GM12891 (cell line): ENCODE measurements around the gene LCE2A. TPM values are rescaled to one million over a fixed set of nuclear protein-coding genes. Genes with fewer than 3 reads are reported as not detected.
"Not testable (repeated sequence)": the region's sequence is repeated elsewhere in the genome, so short reads cannot be mapped to it uniquely, and the experiment has no call there.

Experiments
- DNase-seq: peaks from one replicate; pipeline ENCODE4 v3.0.0; 2011; ENCODE audit warnings: low spot score; ENCODE audit not compliant: insufficient read length
- FAIRE-seq: peaks from 2 replicates; lab custom pipeline; 2011; peaks lifted over from hg19 to GRCh38; lab: Jason Lieb, UNC
- PAX5 ChIP-seq: IDR thresholded peaks from 2 replicates; pipeline ENCODE4 v1.6.1; 2011; ENCODE audit warnings: low read length, moderate library complexity, mild to moderate bottlenecking; ENCODE audit not compliant: insufficient read depth, severe bottlenecking
- POLR2A ChIP-seq: IDR thresholded peaks from 2 replicates; pipeline ENCODE4 v1.6.1; 2011; ENCODE audit warnings: low read depth, low read length, control low read depth
- POLR2AphosphoS5 ChIP-seq: IDR thresholded peaks from 2 replicates; pipeline ENCODE4 v1.6.1; 2011; ENCODE audit warnings: low read depth, low read length, control low read depth
- POU2F2 ChIP-seq: IDR thresholded peaks from 2 replicates; pipeline ENCODE4 v1.6.1; 2011; ENCODE audit warnings: low read depth, mild to moderate bottlenecking, control low read depth, low read length, moderate library complexity
- SPI1 ChIP-seq: IDR thresholded peaks from 2 replicates; pipeline ENCODE4 v1.6.1; 2011; ENCODE audit warnings: low read depth, low read length, control low read depth
- TAF1 ChIP-seq: IDR thresholded peaks from 2 replicates; pipeline ENCODE4 v1.6.1; 2011; ENCODE audit warnings: low read depth, low read length, control low read depth
- polyA plus RNA-seq: library from polyadenylated mRNA; unstranded; fragments of >200 nt; gene quantifications from one replicate; pipeline ENCODE4 v1.2.1, GENCODE V29; 2012; ENCODE audit warnings: low read depth, missing spikeins, inconsistent platforms; ENCODE audit not compliant: missing spikeins

LCE2A gene, protein sequence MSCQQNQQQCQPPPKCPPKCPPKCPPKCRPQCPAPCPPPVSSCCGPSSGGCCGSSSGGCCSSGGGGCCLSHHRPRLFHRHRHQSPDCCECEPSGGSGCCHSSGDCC
- polyA plus RNA-seq, result not detected

DNA sequence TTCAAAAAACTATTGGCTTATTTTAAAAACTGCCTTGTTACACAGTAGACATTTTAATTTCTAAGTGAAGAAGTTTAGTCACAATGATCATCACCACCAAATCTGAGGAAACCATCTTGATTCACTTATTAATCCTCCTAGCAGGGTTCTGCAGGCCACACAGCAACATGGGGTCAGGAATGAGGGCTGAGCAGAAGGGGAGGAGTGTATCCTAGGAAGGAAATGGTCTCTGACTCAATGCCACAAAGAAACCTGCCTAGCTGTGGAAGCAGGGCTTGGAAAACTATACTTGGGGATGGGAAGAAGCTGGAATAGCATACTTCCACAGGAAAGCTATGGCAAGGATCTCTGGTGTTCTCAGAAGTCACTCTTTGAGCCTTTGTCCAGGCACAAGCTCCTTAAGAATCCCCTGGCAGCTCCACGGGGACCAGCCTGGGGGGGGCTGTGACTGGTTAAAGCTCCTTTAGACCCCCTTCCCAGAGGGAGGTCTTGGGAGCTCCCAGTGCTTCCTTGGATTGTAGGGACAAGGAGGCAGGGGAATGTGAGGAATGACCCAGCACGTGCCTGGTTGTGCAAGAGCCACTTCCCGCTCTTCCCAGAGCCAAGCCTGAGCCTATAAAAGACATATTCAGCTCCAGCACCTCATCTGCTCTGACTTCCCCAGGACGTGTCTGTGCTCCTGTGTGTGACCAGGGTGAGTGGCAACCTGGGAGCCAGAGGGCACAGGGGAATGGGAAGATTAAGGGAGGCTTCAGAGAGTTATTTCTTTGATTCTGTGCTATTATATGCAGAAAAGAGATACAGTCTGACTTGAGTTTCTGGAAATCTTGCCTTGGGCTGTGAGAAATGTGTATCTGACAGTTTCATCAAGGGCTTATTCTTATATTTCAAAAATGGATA is at the start of gene LCE2A:
Gene LCE2A (plus strand): TSS at position 645 of the 900 bp plus-strand sequence. CDS start 557 bp downstream, outside the sequence.
- no peak for TF ChIP-seq POU2F2
- no peak for TF ChIP-seq PAX5
- no peak for TF ChIP-seq POLR2A
- no peak for TF ChIP-seq POLR2AphosphoS5
- TF ChIP-seq TAF1, result no peak
- TF ChIP-seq SPI1, result no peak
- DNase-seq, result no peak
- no peak for FAIRE-seq

DNA sequence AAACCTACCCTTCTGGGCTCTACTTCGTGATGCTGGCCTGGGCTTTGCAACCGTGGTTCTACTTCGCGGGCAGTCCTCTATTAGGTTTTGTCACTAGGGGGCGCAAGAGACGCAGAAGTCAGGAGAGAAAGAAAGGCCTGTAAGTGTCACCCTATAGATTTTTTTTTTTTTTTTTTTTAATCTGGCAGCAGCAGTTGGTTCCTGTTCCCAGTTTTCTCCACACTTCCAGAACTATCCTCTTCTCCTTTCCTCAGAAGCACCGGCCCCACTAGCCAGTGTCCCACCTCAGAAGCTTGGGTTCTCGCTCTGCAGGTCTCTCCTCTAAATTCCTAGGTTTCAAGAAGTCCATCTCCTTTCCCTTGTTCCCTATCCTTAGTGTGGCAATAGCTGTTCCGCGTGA is 44.0 kb upstream of the LCE2A start:
- DNase-seq (peak; percentile 11), FAIRE-seq (no peak)
- TF ChIP-seq POLR2A, result no peak
- no peak for TF ChIP-seq PAX5
- TF ChIP-seq SPI1, result no peak
- TF ChIP-seq POLR2AphosphoS5, result no peak
- no peak for TF ChIP-seq POU2F2
- TF ChIP-seq TAF1, result no peak

DNA sequence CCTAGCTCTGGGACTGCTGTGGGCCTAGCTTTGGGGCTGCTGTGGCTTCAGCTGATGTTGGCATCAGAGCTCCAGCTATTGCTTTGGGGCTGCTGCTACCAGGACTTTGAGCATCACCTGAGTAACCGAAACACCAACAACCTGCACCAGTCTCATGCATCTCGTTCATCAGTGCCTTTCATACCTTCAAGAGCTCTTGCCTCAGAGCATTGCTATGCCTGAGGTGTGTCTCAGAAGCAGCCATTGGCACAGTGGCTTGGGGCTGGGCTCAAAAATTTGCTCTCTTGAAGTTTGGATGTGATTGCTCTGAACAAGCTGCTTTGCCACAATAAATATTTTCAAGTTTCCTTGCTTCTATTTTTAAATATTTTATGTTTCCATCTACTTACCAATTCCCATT is 41.7 kb upstream of the LCE2A start:
- DNase-seq, result no peak
- FAIRE-seq, result no peak
- TF ChIP-seq POLR2AphosphoS5, result no peak
- no peak for TF ChIP-seq TAF1
- no peak for TF ChIP-seq POU2F2
- no peak for TF ChIP-seq POLR2A
- TF ChIP-seq SPI1, result no peak
- no peak for TF ChIP-seq PAX5

DNA sequence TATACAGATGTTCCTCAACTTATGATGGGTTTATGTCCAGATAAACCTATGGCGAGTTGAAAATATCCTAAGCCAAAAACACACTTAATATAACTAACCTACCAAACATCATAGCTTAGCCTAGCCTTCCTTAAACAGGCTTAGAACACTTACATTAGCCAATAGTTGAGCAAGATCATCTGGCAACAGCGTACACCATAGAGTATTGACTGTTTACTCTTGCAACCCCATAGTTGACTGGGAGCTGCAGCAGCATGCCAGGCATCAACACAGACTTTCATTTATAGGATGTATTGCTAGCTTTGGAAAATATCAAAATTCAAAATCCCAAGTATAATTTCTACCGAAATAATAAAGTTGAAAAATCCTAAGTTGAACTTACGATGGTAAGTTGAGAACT is 40.5 kb upstream of the LCE2A start:
- DNase-seq (no peak), FAIRE-seq (no peak)
- TF ChIP-seq SPI1 (no peak), PAX5 (no peak), POLR2AphosphoS5 (no peak), POU2F2 (no peak), POLR2A (no peak), TAF1 (no peak)

DNA sequence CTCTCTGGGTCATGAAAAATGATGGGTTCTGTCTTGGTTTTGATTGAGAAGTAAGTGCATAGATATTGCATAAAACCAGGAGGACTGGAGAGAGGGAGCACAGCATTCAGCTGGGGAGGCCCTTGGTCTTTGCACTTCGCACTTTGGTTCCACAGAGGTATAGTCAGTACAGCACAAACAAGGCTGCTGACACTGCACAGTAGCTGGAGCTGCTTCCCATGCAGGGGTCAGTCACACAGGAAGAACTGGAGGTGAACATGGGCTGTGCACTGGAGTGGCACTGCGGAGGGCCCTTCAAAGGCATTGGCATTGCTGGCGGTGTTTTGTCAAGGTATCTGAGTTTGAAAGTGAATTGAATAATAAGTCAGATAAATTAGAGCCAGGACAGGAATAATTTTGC is 39.5 kb upstream of the LCE2A start:
- no peak for DNase-seq
- FAIRE-seq, result no peak
- TF ChIP-seq POU2F2 (no peak), SPI1 (no peak), TAF1 (no peak), POLR2A (no peak), PAX5 (no peak), POLR2AphosphoS5 (no peak)

DNA sequence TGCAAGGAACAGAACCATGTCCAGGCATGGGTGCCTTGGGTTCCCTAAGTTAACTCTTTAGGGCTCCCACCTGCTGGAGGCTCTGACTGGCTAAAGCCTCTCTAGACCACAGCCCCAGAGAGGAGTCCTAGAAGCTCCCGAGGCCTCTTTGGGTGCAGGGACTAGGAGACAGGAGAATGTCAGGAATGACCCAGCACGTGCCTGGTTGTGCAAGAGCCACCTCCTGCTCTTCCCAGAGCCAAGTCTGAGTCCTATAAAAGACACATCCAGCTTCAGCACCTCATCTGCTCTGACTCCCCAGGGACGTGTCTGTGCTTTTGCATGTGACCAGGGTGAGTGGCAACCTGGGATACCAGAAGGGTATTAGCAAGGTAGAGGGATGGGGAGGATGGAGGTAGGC is 35.0 kb upstream of the LCE2A start, which contains the start of gene LCE2D:
Gene LCE2D (plus strand): TSS at position 283 of the 400 bp plus-strand sequence. CDS start 726 bp downstream, outside the sequence.
- TF ChIP-seq TAF1 (no peak), PAX5 (no peak), POU2F2 (no peak), SPI1 (no peak), POLR2AphosphoS5 (no peak), POLR2A (no peak)
- no peak for DNase-seq
- no peak for FAIRE-seq

DNA sequence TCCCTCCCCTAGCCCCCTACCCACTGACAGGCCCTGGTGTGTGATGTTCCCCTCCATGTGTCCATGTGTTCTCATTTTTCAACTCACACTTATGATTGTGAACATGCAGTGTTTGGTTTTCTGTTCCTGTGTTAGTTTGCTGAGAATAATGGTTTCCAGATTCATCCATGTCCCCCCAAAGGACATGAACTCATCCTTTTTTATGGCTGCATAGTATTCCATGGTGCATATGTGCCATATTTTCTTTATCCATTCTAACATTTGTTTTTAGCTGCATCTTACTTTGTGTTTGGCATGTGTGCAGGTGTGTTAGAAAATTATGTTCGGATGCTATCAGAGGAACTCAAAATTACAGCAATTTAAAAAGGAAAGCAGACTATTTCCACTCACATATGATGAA is 32.0 kb upstream of the LCE2A start:
- not testable (repeated sequence) for DNase-seq, FAIRE-seq

DNA sequence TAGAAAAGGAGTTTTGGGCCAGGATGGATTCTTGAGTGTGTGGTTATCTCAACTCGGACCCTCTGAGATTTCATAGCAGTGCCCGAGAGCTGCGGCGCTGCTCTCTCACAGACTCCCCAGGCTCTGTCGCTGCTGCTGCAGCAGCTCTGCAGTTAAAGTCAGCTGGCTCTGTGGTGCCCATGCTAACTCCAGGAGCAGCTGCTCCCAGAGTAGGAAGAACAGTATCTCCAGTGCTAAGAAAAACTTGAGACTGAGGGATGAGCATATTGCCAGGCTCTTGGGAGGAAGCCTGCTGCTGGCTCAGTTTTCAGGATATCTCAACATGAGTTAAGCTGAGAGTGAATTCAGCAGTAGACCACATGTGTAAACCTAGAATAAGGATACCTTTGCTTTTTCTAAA is 30.5 kb upstream of the LCE2A start:
- TF ChIP-seq POLR2A, result no peak
- no peak for TF ChIP-seq POLR2AphosphoS5
- TF ChIP-seq TAF1, result no peak
- TF ChIP-seq SPI1, result no peak
- no peak for TF ChIP-seq POU2F2
- TF ChIP-seq PAX5, result no peak
- FAIRE-seq (no peak), DNase-seq (no peak)

DNA sequence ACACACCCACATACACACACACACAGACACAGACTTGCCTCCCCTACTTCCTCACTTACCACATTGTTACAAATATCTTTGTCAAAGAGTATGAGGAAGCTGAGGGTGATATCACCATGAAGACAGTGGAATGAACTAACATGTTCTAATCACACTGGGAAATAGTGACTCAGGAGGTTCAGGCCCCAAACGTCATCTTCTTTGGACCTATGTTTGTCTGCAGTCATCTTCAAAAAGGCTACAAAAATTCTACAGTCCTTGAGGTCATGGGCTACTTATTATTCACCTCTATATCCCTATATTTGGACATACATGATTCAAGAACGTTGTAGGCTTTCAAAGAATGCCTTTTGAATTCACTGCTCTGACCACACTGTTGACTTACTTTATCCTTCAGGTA is 25.1 kb upstream of the LCE2A start:
- DNase-seq (no peak), FAIRE-seq (no peak)
- no peak for TF ChIP-seq SPI1
- no peak for TF ChIP-seq POU2F2
- TF ChIP-seq POLR2AphosphoS5, result no peak
- no peak for TF ChIP-seq PAX5
- TF ChIP-seq POLR2A, result no peak
- no peak for TF ChIP-seq TAF1

DNA sequence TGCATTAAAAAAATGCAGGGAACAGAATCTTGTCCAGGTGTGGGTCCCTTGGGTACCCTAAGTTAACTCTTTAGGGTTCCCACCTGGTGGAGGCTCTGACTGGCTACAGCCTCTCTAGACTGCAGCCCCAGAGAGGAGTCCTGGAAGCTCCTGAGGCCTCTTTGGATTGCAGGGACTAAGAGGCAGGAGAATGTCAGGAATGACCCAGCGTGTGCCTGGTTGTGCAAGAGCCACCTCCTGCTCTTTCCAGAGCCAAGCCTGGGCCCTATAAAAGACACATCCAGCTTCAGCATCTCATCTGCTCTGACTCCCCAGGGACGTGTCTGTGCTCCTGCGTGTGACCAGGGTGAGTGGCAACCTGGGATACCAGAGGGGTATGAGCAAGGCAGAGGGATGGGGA is 23.2 kb upstream of the LCE2A start, which contains the start of gene LCE2C:
Gene LCE2C (plus strand): TSS at position 297 of the 400 bp plus-strand sequence. CDS start 737 bp downstream, outside the sequence.
- DNase-seq, FAIRE-seq: not testable (repeated sequence)

DNA sequence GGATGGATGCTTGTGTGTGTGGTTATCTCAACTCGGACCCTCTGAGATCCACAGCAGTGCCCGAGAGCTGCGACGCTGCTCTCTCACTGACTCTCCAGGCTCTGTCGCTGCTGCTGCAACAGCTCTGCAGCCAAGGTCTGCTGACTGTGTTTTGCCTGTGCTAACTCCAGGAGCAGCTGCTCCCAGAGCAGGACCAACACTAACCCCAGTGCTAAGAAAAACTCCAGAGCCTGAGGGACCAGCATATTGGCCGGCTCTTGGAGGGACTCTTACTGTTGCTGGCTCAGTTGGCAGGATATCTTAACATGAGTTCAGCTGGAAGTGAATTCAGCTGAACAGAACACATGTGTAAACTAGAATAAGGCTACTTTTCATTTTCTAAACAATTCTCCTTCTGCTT is 18.7 kb upstream of the LCE2A start:
- DNase-seq, result no peak
- TF ChIP-seq TAF1, result no peak
- TF ChIP-seq POLR2AphosphoS5, result no peak
- no peak for TF ChIP-seq POU2F2
- TF ChIP-seq POLR2A, result no peak
- TF ChIP-seq PAX5, result no peak
- TF ChIP-seq SPI1, result no peak
- FAIRE-seq, result no peak
